ENCODE data around the gene TEX19. TPM values are rescaled to one million over a fixed set of nuclear protein-coding genes. Genes with fewer than 3 reads are reported as not detected.
A peak's percentile ranks its signal among the peaks of the same experiment; 100 is the strongest.

TEX19 gene
- total RNA-seq, 1 donor: under 0.01 TPM

GRCh38 chr17:82390860-82391435 lies 31.9 kb downstream of the TEX19 start:
- no peaks in the 10 kb centered on the region for H3K36me3 ChIP-seq (ENCODE audit: insufficient read depth, low read length)
- no peak for TF ChIP-seq CTCF (IDR thresholded peaks at IDR 0.05; ENCODE audit: extremely low read depth, low read depth, low read length)
- H3K79me2 ChIP-seq (ENCODE audit: insufficient read depth, low read length): no peaks in the 10 kb centered on the region
- no peak overlapping the region for H3K27ac ChIP-seq (ENCODE audit: low read depth, low read length)
- peak; percentile 76 for DNase-seq (ENCODE audit: insufficient read length, low spot score, missing footprints)
- H3K4me1 ChIP-seq (ENCODE audit: insufficient read depth, low read length): peaks cover under 1% of the 10 kb centered on the region
- no peaks in the 10 kb centered on the region for H3K9me3 ChIP-seq (ENCODE audit: low read depth, low read length)
- no peak overlapping the region for H2AFZ ChIP-seq (ENCODE audit: low read length)
- no peak overlapping the region for H3K4me2 ChIP-seq (ENCODE audit: insufficient read depth, low read length)
- H3K4me3 ChIP-seq (ENCODE audit: insufficient read depth, low read length): no peak overlapping the region
- H4K20me1 ChIP-seq (ENCODE audit: insufficient read depth, low read length): no peaks in the 10 kb centered on the region
- peaks cover 22% of the 10 kb centered on the region for H3K27me3 ChIP-seq (ENCODE audit: insufficient read depth, low read length)

- H3K27me3 ChIP-seq (ENCODE audit: insufficient read depth, low read length): peaks cover 17% of the 10 kb centered on the region
- H2AFZ ChIP-seq (ENCODE audit: low read length): no peak overlapping the region
- no peaks in the 10 kb centered on the region for H4K20me1 ChIP-seq (ENCODE audit: insufficient read depth, low read length)
- H3K4me3 ChIP-seq (ENCODE audit: insufficient read depth, low read length): no peak overlapping the region
- H3K27ac ChIP-seq (ENCODE audit: low read depth, low read length): no peak overlapping the region
- TF ChIP-seq CTCF (IDR thresholded peaks at IDR 0.05; ENCODE audit: extremely low read depth, low read depth, low read length): no peak
- DNase-seq (ENCODE audit: insufficient read length, low spot score, missing footprints): no peak
- H3K36me3 ChIP-seq (ENCODE audit: insufficient read depth, low read length): no peaks in the 10 kb centered on the region
- H3K79me2 ChIP-seq (ENCODE audit: insufficient read depth, low read length): no peaks in the 10 kb centered on the region
- H3K9me3 ChIP-seq (ENCODE audit: low read depth, low read length): no peaks in the 10 kb centered on the region
- H3K4me2 ChIP-seq (ENCODE audit: insufficient read depth, low read length): no peak overlapping the region
- peaks cover 6% of the 10 kb centered on the region for H3K4me1 ChIP-seq (ENCODE audit: insufficient read depth, low read length)
Measured at GRCh38 chr17:82391496-82392066, 32.5 kb downstream of the TEX19 start.

GRCh38 chr17:82392209-82392920 lies 33.3 kb downstream of the TEX19 start:
- DNase-seq (ENCODE audit: insufficient read length, low spot score, missing footprints): peak; percentile 80
- peaks cover 9% of the 10 kb centered on the region for H3K27me3 ChIP-seq (ENCODE audit: insufficient read depth, low read length)
- H2AFZ ChIP-seq (ENCODE audit: low read length): no peak overlapping the region
- H3K4me1 ChIP-seq (ENCODE audit: insufficient read depth, low read length): peaks cover 12% of the 10 kb centered on the region
- H3K4me2 ChIP-seq (ENCODE audit: insufficient read depth, low read length): no peak overlapping the region
- no peaks in the 10 kb centered on the region for H4K20me1 ChIP-seq (ENCODE audit: insufficient read depth, low read length)
- no peak overlapping the region for H3K4me3 ChIP-seq (ENCODE audit: insufficient read depth, low read length)
- no peaks in the 10 kb centered on the region for H3K36me3 ChIP-seq (ENCODE audit: insufficient read depth, low read length)
- H3K27ac ChIP-seq (ENCODE audit: low read depth, low read length): no peak overlapping the region
- no peak for TF ChIP-seq CTCF (IDR thresholded peaks at IDR 0.05; ENCODE audit: extremely low read depth, low read depth, low read length)
- H3K79me2 ChIP-seq (ENCODE audit: insufficient read depth, low read length): no peaks in the 10 kb centered on the region
- no peaks in the 10 kb centered on the region for H3K9me3 ChIP-seq (ENCODE audit: low read depth, low read length)

GRCh38 chr17:82392941-82393340 lies 33.9 kb downstream of the TEX19 start:
- Histone ChIP-seq H3K36me3 (ENCODE audit: insufficient read depth, low read length) (no peaks in the 10 kb centered on the region), H4K20me1 (ENCODE audit: insufficient read depth, low read length) (no peaks in the 10 kb centered on the region), H3K27me3 (ENCODE audit: insufficient read depth, low read length) (peaks cover 3% of the 10 kb centered on the region), H3K27ac (ENCODE audit: low read depth, low read length) (no peak overlapping the region), H2AFZ (ENCODE audit: low read length) (no peak overlapping the region), H3K4me3 (ENCODE audit: insufficient read depth, low read length) (no peak overlapping the region), H3K9me3 (ENCODE audit: low read depth, low read length) (no peaks in the 10 kb centered on the region), H3K4me2 (ENCODE audit: insufficient read depth, low read length) (no peak overlapping the region), H3K4me1 (ENCODE audit: insufficient read depth, low read length) (peaks cover 12% of the 10 kb centered on the region), H3K79me2 (ENCODE audit: insufficient read depth, low read length) (no peaks in the 10 kb centered on the region)
- no peak for TF ChIP-seq CTCF (IDR thresholded peaks at IDR 0.05; ENCODE audit: extremely low read depth, low read depth, low read length)
- DNase-seq (ENCODE audit: insufficient read length, low spot score, missing footprints): no peak

Measured in osteoblast (primary cell).